Measurements from ENCODE around the gene SLC5A1. TPM values are rescaled to one million over a fixed set of nuclear protein-coding genes. Genes with fewer than 3 reads are reported as not detected.
A peak's percentile ranks its signal among the peaks of the same experiment; 100 is the strongest.

The SLC5A1 gene
- total and polyA plus RNA-seq, 3 experiments from 2014 or later: not detected

- Mint-ChIP-seq H3K9me3 (no peaks in the 10 kb centered on the region), H3K27me3 (peaks cover 14 to 39% of the 10 kb centered on the region in 2 donors), H3K36me3 (no peaks in the 10 kb centered on the region), H3K4me1 (no peaks in the 10 kb centered on the region), H3K27ac (no peak overlapping the region), H3K4me3 (no peak overlapping the region)
- CTCF ChIA-PET: no interaction called here
- DNase-seq: no peak
- POLR2A ChIA-PET: no interaction called here
- H3K36me3 ChIP-seq (ENCODE audit: insufficient read depth, low read length): no peaks in the 10 kb centered on the region
- H3K9me3 ChIP-seq (ENCODE audit: low read length): no peaks in the 10 kb centered on the region
- no peaks in the 10 kb centered on the region for H3K27me3 ChIP-seq (ENCODE audit: insufficient read depth, low read length, poor library complexity, severe bottlenecking)
- no peak overlapping the region for H3K4me3 ChIP-seq (ENCODE audit: low read length)
- no peaks in the 10 kb centered on the region for H3K4me1 ChIP-seq (ENCODE audit: insufficient read depth, low read length)
- H3K27ac ChIP-seq (ENCODE audit: low read depth, low read length): no peak overlapping the region
These were observed 5.8 kb upstream of the SLC5A1 start for GRCh38 chr22:32037236-32037635.

GRCh38 chr22:32040324-32040904 is 2.6 kb upstream of the SLC5A1 start:
- POLR2A ChIA-PET: interaction anchor here (0.5 to 0.7 kb wide), 2 partner anchors 11 to 1039 kb away, joined by 4 to 9 read pairs; no protein-coding TSS in a partner anchor
- Histone ChIP-seq H3K27ac (ENCODE audit: low read depth, low read length) (no peak overlapping the region), H3K36me3 (ENCODE audit: insufficient read depth, low read length) (no peaks in the 10 kb centered on the region), H3K27me3 (ENCODE audit: insufficient read depth, low read length, poor library complexity, severe bottlenecking) (no peaks in the 10 kb centered on the region), H3K9me3 (ENCODE audit: low read length) (no peaks in the 10 kb centered on the region), H3K4me3 (ENCODE audit: low read length) (no peak overlapping the region), H3K4me1 (ENCODE audit: insufficient read depth, low read length) (no peaks in the 10 kb centered on the region)
- H3K4me3 Mint-ChIP-seq: no peak overlapping the region
- H3K27me3 Mint-ChIP-seq: peaks cover 27 to 55% of the 10 kb centered on the region in 2 donors
- H3K27ac Mint-ChIP-seq: no peak overlapping the region
- H3K9me3 Mint-ChIP-seq: no peaks in the 10 kb centered on the region
- H3K36me3 Mint-ChIP-seq: no peaks in the 10 kb centered on the region
- no peaks in the 10 kb centered on the region for H3K4me1 Mint-ChIP-seq
- CTCF ChIA-PET: no interaction called here
- DNase-seq: no peak

DNA sequence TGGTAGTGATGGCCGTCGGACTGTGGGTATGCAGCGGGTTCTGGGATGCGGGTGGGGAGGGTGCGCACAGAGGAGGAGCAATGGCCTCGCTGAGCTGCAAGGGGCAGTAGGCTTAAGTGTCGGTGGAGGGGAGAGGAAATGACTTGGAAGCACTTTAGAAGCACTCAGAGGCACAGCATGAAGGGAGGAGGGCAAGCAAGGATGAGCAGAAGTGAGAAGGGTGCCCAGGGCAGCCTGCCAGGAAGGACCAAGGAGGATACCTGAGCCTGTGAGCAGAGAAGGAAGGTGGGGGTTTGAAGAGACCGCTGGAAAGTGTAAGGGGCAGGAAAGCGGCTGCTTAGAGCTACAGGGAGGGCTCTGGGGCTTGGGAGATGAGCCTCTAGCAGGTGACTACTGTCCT is 330 bp downstream of the SLC5A1 start:
- ChIA-PET CTCF (no interaction called here), POLR2A (no interaction called here)
- peaks cover 29 to 69% of the 10 kb centered on the region in 2 donors for H3K27me3 Mint-ChIP-seq
- Histone ChIP-seq H3K27me3 (ENCODE audit: insufficient read depth, low read length, poor library complexity, severe bottlenecking) (no peaks in the 10 kb centered on the region), H3K36me3 (ENCODE audit: insufficient read depth, low read length) (no peaks in the 10 kb centered on the region), H3K4me1 (ENCODE audit: insufficient read depth, low read length) (no peaks in the 10 kb centered on the region), H3K4me3 (ENCODE audit: low read length) (no peak overlapping the region), H3K9me3 (ENCODE audit: low read length) (no peaks in the 10 kb centered on the region), H3K27ac (ENCODE audit: low read depth, low read length) (no peak overlapping the region)
- peak overlapping the region in 1 of 8 donors; percentile 94 for H3K27ac Mint-ChIP-seq
- peaks cover 0 to 6% (median 0%) of the 10 kb centered on the region in 3 donors for H3K36me3 Mint-ChIP-seq
- no peak overlapping the region for H3K4me3 Mint-ChIP-seq
- no peaks in the 10 kb centered on the region for H3K9me3 Mint-ChIP-seq
- H3K4me1 Mint-ChIP-seq: no peaks in the 10 kb centered on the region
- DNase-seq: no peak

DNA sequence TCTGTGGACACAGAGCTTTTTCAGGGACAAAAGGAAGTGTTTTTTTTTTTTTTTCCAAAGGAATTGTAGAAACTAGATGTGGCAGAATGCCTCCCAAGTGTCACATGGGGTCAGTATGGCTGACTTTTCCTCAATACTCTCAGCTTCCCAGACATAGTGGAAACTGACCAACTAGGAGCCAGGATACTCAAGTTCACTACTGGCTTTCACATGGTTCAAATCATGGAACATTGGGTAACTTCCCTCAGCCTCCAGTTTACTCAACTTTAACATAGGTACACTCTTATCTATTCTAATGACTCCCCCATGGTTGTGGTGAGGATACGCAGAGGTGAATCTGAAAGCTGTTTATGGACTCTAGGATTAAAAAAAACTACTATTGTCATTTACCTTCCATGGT is 1.4 kb downstream of the SLC5A1 start:
- Mint-ChIP-seq H3K4me1 (no peaks in the 10 kb centered on the region), H3K27ac (no peak overlapping the region), H3K27me3 (peaks cover 22 to 69% of the 10 kb centered on the region in 2 donors), H3K9me3 (no peaks in the 10 kb centered on the region), H3K36me3 (peaks cover 0 to 6% (median 0%) of the 10 kb centered on the region in 3 donors), H3K4me3 (no peak overlapping the region)
- DNase-seq: no peak
- Histone ChIP-seq H3K27me3 (ENCODE audit: insufficient read depth, low read length, poor library complexity, severe bottlenecking) (no peaks in the 10 kb centered on the region), H3K4me3 (ENCODE audit: low read length) (no peak overlapping the region), H3K9me3 (ENCODE audit: low read length) (no peaks in the 10 kb centered on the region), H3K36me3 (ENCODE audit: insufficient read depth, low read length) (no peaks in the 10 kb centered on the region), H3K27ac (ENCODE audit: low read depth, low read length) (no peak overlapping the region), H3K4me1 (ENCODE audit: insufficient read depth, low read length) (no peaks in the 10 kb centered on the region)
- ChIA-PET CTCF (no interaction called here), POLR2A (no interaction called here)

DNA sequence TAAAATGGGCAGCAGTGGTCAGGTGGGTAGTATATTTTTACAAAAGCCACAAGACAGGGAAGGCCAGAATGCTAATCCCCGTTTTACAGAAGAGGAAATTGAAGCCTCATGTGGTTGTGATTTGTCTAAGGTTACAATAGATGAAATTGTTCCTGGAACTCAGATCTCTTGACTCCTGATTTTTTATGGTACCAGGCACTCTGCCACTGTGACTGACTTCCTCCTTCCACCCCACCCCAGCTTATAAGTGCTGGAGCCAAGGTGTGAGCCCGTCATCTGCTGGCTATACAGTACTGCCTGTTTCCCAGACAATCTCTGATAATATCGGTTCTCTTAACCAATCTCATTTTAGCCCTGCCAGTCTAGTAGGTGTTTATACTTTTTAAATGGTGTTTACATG is 1.9 kb downstream of the SLC5A1 start:
- no peak overlapping the region for H3K4me3 ChIP-seq (ENCODE audit: low read length)
- ChIA-PET CTCF (no interaction called here), POLR2A (no interaction called here)
- Mint-ChIP-seq H3K27ac (no peak overlapping the region), H3K27me3 (peaks cover 22 to 70% of the 10 kb centered on the region in 2 donors), H3K4me3 (no peak overlapping the region), H3K9me3 (no peaks in the 10 kb centered on the region), H3K36me3 (peaks cover 0 to 6% (median 0%) of the 10 kb centered on the region in 3 donors), H3K4me1 (peaks cover 0 to 1% (median 0%) of the 10 kb centered on the region in 3 donors)
- H3K4me1 ChIP-seq (ENCODE audit: insufficient read depth, low read length): no peaks in the 10 kb centered on the region
- no peaks in the 10 kb centered on the region for H3K9me3 ChIP-seq (ENCODE audit: low read length)
- H3K36me3 ChIP-seq (ENCODE audit: insufficient read depth, low read length): no peaks in the 10 kb centered on the region
- no peaks in the 10 kb centered on the region for H3K27me3 ChIP-seq (ENCODE audit: insufficient read depth, low read length, poor library complexity, severe bottlenecking)
- no peak for DNase-seq
- H3K27ac ChIP-seq (ENCODE audit: low read depth, low read length): no peak overlapping the region

- ChIA-PET POLR2A (no interaction called here), CTCF (no interaction called here)
- no peaks in the 10 kb centered on the region for H3K9me3 ChIP-seq (ENCODE audit: low read length)
- H3K4me1 ChIP-seq (ENCODE audit: insufficient read depth, low read length): peaks cover 9% of the 10 kb centered on the region
- DNase-seq: no peak
- H3K4me3 Mint-ChIP-seq: no peak overlapping the region
- no peak overlapping the region for H3K4me3 ChIP-seq (ENCODE audit: low read length)
- H3K4me1 Mint-ChIP-seq: peaks cover 8 to 19% (median 14%) of the 10 kb centered on the region in 3 donors
- peaks cover 17 to 54% of the 10 kb centered on the region in 2 donors for H3K27me3 Mint-ChIP-seq
- no peak overlapping the region for H3K27ac Mint-ChIP-seq
- H3K36me3 ChIP-seq (ENCODE audit: insufficient read depth, low read length): no peaks in the 10 kb centered on the region
- no peaks in the 10 kb centered on the region for H3K9me3 Mint-ChIP-seq
- H3K36me3 Mint-ChIP-seq: peaks cover 0 to 6% (median 0%) of the 10 kb centered on the region in 3 donors
- no peaks in the 10 kb centered on the region for H3K27me3 ChIP-seq (ENCODE audit: insufficient read depth, low read length, poor library complexity, severe bottlenecking)
- no peak overlapping the region for H3K27ac ChIP-seq (ENCODE audit: low read depth, low read length)
These were observed 5.0 kb downstream of the SLC5A1 start for GRCh38 chr22:32048069-32048468.

- no peaks in the 10 kb centered on the region for H3K9me3 Mint-ChIP-seq
- Histone ChIP-seq H3K27ac (ENCODE audit: low read depth, low read length) (no peak overlapping the region), H3K9me3 (ENCODE audit: low read length) (no peaks in the 10 kb centered on the region), H3K4me1 (ENCODE audit: insufficient read depth, low read length) (peaks cover 9% of the 10 kb centered on the region), H3K4me3 (ENCODE audit: low read length) (no peak overlapping the region), H3K36me3 (ENCODE audit: insufficient read depth, low read length) (no peaks in the 10 kb centered on the region), H3K27me3 (ENCODE audit: insufficient read depth, low read length, poor library complexity, severe bottlenecking) (no peaks in the 10 kb centered on the region)
- H3K4me1 Mint-ChIP-seq: peaks cover 8 to 19% (median 14%) of the 10 kb centered on the region in 3 donors
- H3K36me3 Mint-ChIP-seq: peaks cover 0 to 6% (median 0%) of the 10 kb centered on the region in 3 donors
- POLR2A ChIA-PET: interaction anchor here (0.6 kb wide), 1 partner anchor 11 kb away, joined by 9 read pairs; no protein-coding TSS in a partner anchor
- peaks cover 11 to 51% of the 10 kb centered on the region in 2 donors for H3K27me3 Mint-ChIP-seq
- no peak overlapping the region for H3K4me3 Mint-ChIP-seq
- peak in 4 of 5 donors; percentile 16 to 73 (median 32) for DNase-seq
- peak overlapping the region in 3 of 8 donors; percentile 31 to 65 (median 64) for H3K27ac Mint-ChIP-seq
- CTCF ChIA-PET: interaction anchor here (0.6 to 0.9 kb wide), 2 partner anchors 31 to 387 kb away, joined by 3 read pairs; no protein-coding TSS in a partner anchor
These were observed 7.8 kb downstream of the SLC5A1 start for GRCh38 chr22:32050678-32051515.

DNA sequence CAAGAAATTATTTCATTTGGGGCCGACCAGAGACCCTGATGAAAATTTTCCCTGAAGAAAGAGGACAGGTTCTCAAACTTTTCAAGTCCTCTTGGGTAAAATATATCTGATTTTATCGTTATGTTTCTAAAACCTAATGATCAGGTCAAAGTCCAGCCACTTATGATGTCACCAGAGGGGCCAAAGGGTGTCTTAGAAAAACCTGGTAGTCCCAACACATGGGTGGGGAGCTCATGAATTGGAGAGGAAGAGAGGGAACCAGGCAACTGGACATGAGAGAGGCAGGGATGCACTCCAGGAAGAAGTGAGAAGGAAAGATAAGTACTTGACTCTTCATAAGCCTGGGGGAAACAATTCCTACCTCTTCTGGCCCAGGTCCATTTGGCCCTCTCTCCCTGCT is 9.2 kb downstream of the SLC5A1 start:
- no peaks in the 10 kb centered on the region for H3K27me3 ChIP-seq (ENCODE audit: insufficient read depth, low read length, poor library complexity, severe bottlenecking)
- peak overlapping the region in 1 of 8 donors; percentile 40 for H3K27ac Mint-ChIP-seq
- peaks cover 0 to under 1% (median 0%) of the 10 kb centered on the region in 3 donors for H3K36me3 Mint-ChIP-seq
- H3K4me1 Mint-ChIP-seq: peaks cover 8 to 19% (median 14%) of the 10 kb centered on the region in 3 donors
- no peak overlapping the region for H3K4me3 ChIP-seq (ENCODE audit: low read length)
- H3K9me3 ChIP-seq (ENCODE audit: low read length): no peaks in the 10 kb centered on the region
- no peaks in the 10 kb centered on the region for H3K9me3 Mint-ChIP-seq
- peaks cover 9 to 45% of the 10 kb centered on the region in 2 donors for H3K27me3 Mint-ChIP-seq
- H3K36me3 ChIP-seq (ENCODE audit: insufficient read depth, low read length): no peaks in the 10 kb centered on the region
- no peak overlapping the region for H3K4me3 Mint-ChIP-seq
- no peak overlapping the region for H3K27ac ChIP-seq (ENCODE audit: low read depth, low read length)
- H3K4me1 ChIP-seq (ENCODE audit: insufficient read depth, low read length): peaks cover 9% of the 10 kb centered on the region
- ChIA-PET POLR2A (no interaction called here), CTCF (no interaction called here)
- DNase-seq: no peak
